GM04503 (cell line): ENCODE results near the gene ANXA6.
"Not testable (repeated sequence)": the region's sequence is repeated elsewhere in the genome, so short reads cannot be mapped to it uniquely, and the experiment has no call there.

ENCODE experiments used
- DNase-seq: peaks from one replicate; pipeline ENCODE4 v3.0.0-alpha.2; 2012; ENCODE audit warnings: low read depth

ANXA6 gene

DNA sequence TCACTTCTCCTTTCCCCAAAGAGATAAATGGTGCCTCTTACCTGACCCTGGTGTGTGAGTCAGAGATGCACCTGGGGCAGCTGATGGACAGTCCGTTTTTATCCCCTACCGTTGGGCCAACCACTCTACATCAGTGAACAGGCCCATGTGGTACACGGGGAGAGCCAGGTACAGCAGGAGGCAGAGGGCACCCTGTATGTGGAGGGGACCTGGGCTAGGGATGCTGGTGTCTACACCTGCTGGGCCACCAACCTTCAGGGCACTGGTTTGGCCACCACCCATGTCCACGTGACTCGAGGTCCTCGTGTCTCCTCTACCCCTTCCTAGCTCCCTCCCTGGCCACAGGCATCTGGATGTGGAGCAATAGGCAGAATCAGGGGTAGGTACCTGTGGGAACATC, 22.7 kb upstream of the ANXA6 start:
- no peak for DNase-seq

DNA sequence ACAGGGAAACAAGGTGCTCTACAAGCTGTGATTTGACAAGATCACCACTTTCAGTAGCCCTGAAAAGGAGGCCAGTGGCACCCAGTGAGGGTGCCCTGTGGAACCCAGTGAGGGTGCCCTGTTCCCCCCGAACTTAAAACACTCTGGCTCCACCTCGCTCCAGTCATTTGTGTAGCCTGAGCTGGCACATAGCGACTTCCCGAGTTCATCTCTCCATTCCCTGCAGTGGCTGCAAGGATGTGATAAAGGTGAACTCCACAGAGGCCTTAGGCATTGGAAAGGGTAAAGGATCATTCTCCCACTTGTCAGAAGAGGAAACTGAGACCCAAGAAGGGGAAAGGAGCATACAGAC, 21.9 kb upstream of the ANXA6 start:
- no peak for DNase-seq

DNA sequence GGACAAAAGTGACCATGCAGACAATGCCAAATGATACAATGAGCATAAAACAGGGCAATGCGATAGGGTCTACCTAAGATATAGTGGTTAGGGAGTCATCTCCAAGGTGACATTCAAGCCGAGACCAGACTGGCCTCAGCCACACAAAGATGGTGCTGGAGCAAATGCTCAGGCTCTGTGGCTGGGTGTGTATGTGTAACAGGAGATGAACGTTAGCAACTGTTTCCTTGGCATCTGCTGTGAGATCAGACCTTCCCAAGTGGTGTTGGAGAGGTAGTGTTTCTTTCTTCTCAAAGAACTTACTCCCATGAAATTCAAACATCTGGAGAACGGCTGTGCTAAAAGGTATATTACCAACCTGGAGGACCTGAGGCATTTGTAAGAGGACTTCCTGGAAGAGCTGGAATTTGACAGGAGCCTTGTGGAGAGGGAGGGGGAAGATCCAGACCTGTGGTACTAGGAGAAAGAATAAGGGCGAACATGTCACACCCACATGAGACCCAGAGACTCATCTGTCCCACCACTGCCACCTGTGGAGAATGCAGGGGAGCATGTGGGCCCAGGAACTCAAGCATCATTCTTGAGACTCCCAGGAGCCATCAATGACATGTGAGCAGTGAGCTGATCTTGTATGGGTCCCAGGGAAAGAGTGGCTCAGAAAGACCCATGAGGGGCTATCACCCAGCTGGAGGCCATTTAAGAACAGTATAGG, 21.4 kb upstream of the ANXA6 start:
- no peak for DNase-seq

DNA sequence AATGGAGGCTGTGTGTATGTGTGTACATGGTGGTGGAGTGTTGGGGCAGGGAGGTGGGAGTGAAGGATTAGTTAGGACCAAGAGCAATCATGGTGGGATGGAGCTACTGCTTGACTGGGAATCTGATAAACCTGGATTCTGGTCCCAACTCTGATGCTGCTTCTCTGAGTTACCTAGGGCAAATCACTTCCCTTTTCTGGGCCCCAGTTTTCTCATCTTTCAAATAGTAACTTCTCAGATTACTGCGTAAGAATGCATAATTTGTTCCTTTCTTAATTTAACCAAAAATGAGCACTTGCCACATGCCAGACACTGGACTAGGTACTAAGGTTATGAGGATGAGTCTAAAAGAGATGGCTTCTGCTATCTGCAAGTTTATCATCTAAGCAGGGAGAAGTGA, 20.8 kb upstream of the ANXA6 start:
- DNase-seq = no peak

DNA sequence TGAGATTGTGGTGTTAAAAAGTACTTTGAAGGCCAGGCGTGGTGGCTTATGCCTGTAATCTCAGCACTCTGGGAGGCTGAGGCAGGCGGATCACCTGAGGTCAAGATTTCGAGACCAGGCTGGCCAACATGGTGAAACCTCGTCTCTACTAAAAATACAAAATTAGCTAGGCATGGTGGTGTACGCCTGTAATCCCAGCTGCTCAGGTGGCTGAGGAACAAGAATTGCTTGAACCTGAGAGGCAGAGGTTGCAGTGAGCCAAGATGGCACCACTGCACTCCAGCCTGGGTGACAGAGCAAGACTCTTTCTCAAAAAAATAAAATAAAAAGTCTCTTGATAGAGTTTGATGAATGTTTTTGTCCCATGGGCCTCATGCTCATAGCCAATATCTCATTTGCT, 18.7 kb upstream of the ANXA6 start:
- not testable (repeated sequence) for DNase-seq

DNA sequence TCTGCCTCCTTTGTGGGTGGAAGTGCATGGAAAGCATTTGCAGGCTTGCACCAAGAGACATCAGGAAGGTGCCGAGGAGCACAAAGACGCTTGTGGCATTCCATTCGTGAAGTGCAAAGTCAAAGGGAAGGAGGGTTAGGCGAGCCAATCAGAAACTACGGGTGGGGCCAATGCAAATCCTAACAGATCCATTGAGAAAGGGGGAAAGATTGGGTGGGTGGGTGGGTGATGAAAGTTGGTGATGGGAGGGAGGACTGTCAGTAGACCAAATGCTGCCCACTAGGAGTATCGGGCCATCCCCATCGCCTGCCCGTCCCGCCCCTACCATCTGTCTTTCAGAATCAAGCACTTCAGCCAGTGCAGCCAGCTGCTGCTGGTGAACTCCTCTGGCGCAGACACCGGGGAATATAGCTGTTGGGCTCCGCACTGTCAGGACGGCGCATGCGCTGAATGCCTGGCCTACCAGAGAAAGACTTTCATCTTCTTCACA, 17.1 kb upstream of the ANXA6 start:
- no peak for DNase-seq

DNA sequence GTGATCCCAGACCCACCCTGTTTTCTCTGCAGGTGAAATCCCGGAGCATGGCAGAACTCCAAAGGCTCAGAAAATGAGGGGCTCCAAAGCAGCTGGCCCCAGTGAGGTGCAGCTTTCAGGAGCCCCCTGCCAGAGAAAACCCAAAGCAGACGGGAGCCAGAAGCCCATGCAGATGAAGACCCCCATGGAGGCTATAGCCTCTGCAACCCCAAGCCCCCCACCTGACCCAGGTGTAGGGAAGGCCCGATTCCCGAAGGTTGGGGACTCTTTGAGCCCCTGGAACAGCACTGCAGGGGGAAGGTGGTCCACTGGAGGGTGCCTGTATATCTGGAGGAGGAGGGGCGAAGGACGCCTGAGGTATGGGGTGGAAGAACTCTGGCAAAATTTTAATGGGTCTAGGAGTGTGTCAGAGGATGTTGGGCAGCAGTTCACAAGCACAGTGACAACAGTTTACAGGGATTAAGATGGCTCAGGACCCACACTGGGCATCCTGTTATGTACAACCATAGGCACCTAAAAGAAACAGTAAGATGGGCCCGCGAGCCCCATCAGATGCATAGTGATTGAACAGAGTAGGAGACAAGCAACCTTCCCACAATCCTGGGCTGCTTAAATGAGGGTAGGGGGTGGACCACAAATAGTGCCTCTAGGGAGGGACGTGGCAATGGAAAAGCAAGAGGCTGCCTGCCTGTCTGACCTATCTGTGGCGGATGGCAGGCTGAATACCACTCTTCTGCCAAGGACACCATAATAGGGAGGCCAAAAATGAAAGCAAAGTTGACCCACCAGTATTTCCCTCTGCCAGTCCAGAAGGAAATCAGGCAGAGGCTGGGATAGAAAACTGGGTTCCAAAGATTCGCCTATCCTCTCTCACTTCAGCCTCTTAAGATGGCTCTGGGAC, 16.4 kb upstream of the ANXA6 start:
- DNase-seq = no peak

DNA sequence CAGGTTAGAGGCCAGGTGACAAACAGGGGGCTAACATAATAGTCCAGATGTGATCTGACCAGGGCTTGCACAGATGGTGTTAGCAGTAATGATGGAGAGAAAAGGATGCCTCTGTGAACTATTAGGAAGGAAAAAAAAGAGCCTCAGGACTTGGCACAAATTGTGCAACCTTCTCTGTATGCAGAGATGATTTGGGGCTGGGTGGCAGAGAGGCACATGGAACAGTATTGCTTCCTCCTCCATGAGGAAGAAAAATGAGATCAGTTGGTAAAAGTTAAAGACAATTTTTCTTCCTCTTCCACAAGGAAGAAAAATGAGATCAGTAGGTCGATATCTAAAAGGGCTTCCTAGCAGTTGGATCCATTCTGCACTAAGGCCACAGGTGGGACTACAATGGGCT, 13.9 kb upstream of the ANXA6 start:
- no peak for DNase-seq

DNA sequence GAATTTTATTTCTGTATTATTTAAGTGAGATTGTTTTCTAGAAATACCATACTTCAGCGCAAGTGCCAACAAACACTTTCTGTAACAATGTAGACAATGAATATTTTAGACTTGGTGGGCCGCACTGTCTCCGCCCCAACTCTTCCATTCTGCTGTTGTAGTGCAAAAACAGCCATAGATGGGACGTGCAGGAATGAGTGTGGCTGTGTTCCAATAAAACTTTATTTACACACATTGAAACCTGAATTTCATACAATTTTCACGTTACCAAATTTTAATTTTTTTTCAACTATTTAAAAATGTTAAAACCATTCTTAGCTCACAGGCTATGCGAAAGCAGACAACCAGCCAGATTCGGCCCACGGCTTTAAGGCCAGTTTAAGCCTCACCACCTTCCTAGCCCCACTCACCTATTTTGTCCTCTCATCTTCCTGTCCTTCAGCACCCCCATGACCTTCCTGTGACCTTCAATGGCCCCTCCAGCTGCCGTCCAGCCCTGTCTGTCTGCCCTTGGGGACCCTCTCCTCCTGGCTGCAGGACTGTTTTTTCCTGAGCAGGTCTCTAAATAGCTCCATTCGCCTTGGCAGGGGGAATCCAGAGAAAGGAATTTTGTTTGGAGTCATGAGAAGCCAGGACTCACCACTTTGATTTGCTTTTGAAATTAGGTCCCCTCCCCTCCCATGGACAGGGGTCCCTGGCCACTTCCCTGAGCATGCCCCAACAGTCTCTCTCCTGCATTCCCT, 11.2 kb upstream of the ANXA6 start:
- DNase-seq = no peak

DNA sequence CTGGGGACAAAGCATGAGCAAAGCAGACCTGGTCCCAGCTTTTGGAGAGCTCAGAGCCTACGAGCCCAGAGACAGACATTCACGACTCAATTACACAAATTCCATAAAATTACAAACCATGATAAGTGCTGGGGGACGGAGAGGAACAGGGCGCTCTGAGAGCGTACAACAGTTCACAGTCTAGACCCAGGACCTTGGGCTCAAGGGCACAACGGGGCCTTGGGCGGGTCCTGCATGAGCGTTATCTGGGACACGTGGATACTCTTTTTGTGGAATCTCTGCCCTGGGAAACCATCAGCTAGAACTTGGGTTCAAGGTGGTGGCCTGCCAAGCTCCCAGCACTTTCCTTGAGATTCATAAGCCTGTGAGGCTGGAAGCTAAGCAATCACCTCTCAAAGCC, 9.4 kb upstream of the ANXA6 start:
- DNase-seq = no peak

DNA sequence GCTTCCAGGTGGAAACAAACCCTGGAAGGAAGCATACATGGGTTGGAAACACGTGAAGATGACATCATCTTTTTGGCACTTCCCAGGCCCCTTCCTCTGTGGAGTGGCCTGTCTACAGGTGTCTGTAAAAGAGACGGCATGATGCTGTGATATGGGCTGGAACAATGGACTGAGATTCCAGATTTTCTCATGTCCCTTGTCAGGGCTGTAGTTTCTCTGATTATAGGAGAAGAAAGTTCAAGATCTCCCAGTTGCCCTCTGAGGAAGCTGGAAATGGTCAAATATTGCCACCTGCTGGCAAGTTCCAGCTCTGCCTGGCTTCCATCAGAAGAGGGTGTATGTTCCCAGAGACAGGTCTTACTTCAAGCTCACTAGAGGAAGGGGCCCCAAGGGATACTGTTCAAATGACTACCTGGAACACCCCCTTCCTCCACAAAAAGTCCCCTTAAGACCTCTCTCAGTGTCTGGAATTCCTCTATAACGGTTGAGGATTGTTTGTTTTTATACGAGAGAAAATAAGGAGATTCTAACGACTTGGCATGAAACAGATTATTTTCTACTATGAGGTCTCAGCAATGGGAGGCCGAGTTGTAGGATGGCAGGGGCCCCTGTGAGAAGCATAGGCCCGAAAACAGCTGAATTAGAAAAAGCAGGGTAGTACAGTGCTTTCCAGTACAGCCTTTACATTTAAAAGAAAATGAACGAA, 7.3 kb upstream of the ANXA6 start:
- DNase-seq = no peak

DNA sequence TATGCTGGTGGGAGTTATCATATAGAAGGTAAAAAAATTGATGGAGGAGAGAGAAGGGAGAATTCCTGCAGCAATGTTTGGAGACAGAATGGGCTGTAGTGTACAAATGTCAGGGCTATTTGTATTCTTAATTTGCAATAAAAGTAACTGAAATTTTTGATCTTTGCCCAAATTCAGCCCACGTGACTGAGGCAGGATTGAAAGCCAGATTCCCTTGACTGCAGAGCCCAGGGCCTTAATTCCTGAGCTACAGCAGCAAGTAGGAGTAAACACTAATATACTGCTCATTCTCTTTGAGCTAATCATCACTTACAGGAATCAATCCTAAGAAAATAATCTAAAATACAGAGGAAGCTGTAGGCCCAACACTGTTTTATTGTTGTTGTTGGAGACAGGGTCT, 5.2 kb upstream of the ANXA6 start:
- no peak for DNase-seq

DNA sequence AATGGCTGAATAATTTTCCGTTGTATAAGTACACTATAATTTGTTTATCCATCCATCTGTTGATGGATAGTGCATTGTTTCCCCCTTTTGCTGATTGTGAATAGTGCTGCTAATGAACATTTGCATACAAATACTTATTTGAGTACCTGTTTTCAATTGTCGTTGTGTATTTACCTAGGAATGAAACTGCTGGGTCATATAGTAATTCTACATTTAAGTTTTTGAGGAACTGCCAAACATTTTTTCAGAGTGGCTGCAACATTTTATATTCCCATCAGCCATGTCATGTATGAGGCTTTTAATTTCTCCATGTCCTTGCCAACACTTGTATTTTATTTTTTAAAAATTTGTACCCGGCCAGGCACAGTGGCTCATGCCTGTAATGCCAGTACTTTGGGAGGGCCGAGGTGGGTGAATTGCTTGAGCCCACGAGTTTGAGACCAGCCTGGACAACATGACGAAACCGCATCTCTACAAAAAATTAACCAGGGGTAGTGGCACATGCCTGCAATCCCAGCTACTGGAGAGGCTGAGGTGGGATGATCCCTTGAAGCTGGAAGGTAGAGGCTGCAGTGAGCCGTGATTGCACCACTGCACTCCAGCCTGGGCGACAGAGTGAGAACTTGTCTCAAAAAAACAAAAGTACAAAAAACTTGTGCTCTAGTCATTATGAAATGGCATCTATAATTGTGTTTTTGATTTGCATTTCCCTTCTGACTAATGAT, 2.2 kb upstream of the ANXA6 start:
- DNase-seq = no peak

DNA sequence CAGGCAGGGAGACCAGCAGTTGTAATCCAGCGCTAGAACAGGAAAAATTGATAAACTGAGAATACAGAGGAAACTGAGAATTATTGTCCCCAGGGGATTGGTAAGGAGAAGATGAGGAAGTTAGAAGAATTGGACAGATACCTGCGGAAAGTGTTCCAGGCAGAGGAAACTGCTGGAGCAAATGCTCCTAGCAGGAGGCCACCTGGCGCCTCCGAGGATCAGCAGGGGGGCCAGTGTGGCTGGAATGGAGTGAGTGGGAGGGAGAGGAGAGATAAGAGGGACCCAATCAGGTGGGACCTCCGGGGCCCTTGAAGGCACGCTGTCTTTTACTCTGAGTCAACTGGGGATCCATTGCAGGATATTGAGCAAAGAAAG, 695 bp upstream of the ANXA6 start:
- no peak for DNase-seq

DNA sequence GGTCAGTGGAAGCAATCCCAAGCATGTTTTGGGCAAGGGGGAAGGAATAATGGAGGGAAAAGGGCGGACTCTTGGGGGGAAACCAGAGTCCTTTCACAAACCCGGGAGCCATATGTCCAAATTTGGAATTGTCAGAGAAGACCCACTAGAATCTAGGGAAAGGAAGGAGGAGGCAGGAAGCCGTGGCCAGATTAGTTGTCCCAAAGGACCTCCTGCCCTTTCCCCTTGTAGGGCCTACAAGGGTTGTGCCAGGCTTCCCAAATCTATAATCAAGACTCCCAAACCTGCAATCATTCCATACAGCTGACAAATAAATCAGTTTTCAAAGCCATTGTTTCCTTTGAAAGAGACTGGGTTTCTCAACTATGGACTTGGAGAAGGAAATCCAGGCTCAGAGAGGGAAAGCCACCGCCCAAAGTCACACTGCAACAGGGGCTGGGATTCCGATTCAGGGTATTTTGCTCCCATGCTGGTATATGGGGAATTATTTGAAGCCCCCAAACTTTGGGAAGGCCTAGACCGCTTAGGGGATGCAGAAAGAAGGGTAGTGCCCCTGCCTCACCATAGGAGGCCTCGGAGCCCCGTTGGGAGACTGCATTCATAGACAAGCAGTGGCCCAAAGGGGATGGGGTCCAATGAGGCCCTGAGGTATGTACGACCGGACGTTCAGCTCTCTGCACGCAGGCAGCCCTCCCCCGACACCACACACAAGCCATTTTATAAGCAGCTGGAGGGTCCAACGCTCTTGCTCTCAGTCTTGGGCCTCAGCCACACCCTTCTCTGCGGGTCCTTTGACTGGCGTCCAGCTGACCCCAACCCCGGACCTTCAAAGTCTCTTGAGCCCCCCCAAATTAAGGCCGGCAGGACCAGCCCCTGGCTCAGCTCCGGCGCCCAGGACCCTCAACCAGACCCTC, 815 bp downstream of the ANXA6 start:
- DNase-seq = no peak

DNA sequence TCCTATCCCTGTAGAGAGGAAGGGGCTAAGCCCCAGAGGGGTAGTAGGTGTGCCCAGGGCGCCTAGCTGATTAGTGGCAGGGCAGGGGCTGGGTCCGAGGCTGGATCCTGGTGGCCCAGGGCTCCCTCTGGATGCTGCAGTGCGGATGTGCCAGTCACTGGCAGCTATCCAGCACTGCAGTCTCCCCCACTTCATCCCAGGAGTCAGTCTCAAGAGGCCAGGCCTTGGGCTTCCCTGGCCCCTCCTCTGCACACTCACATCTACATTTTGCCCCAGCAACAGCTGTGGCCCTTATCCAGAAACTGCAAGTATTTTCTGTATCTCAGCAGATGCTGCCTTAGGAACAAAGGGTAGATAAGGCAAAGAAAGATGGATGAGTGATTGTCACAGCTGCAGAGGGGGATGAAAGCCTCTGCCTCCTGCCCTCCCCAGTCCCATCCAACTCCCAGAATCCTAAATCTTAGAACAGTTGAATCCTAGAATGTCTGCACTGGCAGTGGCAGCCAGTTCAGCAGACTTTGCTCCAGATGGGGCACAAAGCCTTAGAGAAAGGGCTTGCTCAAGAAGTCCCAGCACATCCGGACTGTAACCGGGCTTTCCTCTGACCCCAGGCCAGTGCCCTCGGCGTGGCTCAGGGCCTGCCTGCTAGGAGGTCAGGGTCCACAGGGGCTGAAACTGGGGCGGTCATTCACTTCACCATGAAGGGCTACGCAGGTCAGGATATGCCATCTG, 1.6 kb downstream of the ANXA6 start:
- DNase-seq = no peak

DNA sequence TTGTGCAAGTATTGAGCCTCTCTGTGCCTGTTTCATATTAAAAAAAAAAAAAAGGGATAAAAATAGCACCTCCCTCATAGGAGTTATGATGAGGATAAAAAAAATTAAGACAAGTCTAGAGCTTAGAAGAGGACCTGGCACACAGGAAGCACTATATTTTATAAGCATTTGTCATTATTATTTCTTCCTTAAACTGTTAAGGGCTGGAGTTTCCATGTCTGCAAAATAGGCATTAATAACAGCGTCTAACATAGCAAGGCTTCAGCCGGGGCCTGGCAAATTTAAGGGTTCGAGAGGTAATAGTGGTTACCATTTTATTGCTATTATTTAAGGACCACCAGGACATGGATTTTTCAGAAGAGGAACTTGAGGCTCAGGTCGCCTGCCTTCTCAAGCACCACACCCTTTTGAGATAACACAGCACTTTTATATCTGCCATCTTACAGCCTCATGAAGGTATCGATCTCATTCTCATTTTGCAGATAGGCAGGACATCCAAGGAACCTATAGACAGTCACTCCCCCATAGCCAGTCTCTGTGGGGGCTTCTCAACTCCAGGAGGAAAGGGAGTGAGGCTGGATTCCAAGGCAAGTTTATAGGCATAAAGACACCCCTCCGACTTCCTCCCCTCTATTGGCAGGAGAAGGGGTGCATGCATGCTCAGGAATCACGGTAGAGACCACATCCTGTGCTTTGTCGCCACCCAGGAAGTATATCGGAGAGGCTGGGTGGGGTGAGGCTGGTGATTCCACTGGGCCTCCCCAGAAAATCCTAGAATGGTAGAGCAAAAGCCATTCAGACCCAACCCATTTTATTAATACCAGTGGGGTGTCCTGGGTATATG, 2.4 kb downstream of the ANXA6 start:
- no peak for DNase-seq

DNA sequence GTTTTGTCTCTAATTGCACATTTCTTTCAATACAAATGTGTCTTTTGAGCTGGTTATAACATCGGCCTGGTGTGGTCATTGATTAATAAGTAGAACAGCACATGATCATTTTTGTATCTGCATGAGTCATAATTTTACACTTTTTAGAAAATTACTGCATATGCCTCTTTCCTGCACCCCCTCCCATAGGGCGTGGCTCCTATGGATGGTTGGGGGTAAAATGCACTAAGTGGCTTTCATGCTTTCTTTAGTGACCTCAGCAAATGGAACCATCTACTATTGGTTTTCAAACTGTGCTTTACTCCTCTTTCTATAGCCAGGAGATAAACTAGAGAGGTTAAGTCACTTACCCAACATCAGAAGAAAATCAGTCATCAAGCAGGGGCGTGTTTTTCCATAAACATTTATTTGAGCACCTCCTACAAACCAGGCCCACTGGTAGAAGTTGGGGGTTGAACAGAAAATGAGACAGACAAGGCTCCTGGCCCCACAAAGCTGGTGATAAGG, 3.8 kb downstream of the ANXA6 start:
- no peak for DNase-seq

DNA sequence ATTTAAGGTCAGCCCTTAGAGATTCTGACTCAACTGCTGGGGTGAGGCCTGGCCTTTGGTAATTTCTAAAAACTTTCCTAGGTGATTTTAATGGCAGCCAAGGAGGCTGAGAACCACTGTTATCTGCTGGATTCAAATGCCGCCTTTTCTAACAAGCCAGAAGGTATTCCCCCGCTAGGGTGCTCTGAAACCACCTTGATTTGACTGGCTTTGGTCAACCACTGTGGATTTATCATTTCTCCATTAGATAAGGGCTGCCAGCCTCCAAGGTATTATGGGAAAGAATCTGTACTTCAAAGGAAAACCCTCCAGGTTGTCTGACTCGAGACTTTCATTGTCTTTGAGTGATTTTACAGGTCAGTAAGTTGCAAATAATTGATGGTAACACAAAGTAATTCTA, 4.3 kb downstream of the ANXA6 start:
- no peak for DNase-seq
